D721Med (cell line): ENCODE measurements around the gene COL4A2.

Source experiments
- DNase-seq: peaks from one replicate; pipeline ENCODE4 v3.0.0; 2011; ENCODE audit warnings: low spot score; ENCODE audit not compliant: insufficient read length
- FAIRE-seq: peaks from 2 replicates; lab custom pipeline; 2011; peaks lifted over from hg19 to GRCh38; lab: Jason Lieb, UNC
- TF ChIP-seq, protein P1 (sequence below): IDR thresholded peaks from 2 replicates; pipeline ENCODE4 v1.5.1; 2012; ENCODE audit warnings: mild to moderate bottlenecking, control low read depth; ENCODE audit not compliant: insufficient read depth; ENCODE audit errors: missing control alignments

The COL4A2 gene

GRCh38 chr13:110462091-110462490 is 155.0 kb downstream of the COL4A2 start:
- DNase-seq (no peak), FAIRE-seq (no peak)
- TF ChIP-seq, protein P1, sequence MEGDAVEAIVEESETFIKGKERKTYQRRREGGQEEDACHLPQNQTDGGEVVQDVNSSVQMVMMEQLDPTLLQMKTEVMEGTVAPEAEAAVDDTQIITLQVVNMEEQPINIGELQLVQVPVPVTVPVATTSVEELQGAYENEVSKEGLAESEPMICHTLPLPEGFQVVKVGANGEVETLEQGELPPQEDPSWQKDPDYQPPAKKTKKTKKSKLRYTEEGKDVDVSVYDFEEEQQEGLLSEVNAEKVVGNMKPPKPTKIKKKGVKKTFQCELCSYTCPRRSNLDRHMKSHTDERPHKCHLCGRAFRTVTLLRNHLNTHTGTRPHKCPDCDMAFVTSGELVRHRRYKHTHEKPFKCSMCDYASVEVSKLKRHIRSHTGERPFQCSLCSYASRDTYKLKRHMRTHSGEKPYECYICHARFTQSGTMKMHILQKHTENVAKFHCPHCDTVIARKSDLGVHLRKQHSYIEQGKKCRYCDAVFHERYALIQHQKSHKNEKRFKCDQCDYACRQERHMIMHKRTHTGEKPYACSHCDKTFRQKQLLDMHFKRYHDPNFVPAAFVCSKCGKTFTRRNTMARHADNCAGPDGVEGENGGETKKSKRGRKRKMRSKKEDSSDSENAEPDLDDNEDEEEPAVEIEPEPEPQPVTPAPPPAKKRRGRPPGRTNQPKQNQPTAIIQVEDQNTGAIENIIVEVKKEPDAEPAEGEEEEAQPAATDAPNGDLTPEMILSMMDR = no peak

DNA sequence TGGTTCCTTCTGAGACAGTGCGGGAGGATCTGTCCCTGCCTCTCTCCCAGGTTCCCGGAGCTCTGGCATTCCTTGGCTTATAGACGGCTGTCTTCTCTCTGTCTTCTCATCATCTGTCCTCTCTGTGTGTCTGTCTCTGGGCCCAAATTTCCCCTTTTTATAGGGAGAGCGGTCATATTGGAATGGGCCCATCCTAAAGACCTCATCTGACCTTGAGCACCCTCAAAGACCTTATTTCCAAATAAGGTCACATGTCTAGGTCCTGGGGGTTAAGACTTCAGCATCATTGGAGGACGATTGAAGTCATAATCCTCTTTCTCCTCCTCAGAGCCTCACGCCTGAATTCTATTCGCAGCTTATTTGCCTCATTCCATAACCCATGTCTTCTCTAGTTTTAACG is 156.1 kb downstream of the COL4A2 start:
- DNase-seq = no peak
- FAIRE-seq = no peak
- TF ChIP-seq, protein P1 = no peak

DNA sequence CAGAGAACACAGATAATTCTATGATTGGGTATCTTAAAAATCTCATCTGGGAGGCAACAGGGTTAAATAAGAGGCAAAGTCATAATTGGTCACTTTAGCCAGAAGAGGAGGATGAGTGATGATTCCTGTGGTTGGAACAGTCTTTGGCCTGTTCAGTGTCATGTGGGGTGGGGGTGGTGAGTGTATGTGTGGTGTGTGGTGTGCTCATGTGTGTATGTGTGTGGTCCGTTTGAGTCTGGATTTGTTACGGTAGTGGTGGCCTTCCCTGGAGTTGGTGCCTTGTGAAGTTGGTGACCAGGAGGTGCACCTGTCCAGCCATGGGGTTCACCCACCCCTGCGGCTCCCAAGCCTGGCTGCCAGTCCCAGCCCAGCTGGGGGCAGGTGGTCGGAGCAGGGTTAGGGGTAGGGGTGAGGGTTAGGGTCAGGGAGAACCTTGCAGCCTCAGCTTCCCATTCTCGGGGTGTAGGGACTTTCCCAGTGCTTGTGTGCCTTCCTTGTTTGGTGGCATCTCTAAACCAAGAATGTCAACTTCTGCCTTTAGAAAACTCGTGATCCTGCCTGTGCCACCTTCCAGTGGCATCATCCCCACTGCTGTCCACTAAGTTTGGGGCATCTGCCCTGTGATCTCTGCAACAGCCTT is 156.9 kb downstream of the COL4A2 start:
- FAIRE-seq (no peak), DNase-seq (no peak)
- TF ChIP-seq, protein P1 = no peak

DNA sequence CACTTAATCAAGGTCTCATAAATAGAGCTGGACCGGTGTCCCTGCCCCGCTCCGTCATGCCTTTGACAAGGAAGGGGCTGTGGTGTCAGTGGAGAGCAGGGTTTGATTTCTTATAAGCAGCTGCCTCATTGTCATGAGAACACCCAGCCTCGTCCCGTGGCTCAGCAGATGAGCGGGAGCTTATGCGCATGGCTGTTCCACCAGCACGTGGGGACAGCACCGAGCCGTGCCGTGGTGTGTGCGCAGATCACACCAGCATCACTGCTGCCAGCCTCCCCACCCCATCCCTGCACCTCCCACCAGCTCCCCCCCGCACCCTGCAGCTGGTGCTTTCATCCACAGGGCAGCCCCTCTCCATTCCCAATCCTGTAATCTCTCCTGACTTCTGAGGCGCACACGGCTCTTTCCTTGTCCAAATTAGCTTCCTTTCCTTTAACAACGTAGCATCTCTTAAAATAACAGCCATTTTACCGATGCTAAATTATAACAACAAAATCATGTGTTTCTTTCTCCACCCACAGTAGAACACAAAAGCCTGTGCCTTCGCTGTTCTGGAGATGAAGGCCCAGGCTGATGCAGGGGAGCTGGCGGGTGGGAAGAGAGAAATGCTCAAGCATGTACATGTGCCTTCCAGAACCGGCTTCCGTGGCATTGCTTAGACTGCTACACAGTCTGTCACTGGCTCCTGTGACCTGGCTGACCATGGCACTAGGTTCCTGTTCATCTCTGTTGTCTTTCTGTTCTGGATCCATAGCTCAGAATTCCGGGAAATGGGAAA is 157.7 kb downstream of the COL4A2 start:
- DNase-seq (no peak), FAIRE-seq (no peak)
- TF ChIP-seq, protein P1 = no peak

DNA sequence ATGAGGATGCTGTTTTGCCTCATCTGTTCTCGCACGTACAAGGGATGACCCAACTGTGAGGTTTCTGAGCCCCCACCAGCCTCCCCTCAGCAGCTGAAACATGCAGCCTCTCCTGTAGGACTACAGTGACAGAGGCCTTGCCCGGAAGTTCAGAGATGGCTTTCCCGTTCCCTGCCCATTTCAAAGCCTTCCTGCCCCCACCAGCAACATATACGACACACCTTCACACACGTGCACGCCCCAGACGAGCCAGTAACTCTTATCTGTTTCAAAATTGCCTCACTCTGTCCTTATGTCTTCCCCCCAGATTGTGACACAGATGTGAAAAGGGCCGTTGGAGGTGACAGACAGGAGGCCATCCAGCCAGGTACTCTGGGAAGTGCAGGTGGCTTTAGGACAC is 158.6 kb downstream of the COL4A2 start:
- TF ChIP-seq, protein P1 = no peak
- DNase-seq = no peak
- no peak for FAIRE-seq

GRCh38 chr13:110466266-110466915 is 159.3 kb downstream of the COL4A2 start:
- FAIRE-seq (no peak), DNase-seq (no peak)
- TF ChIP-seq, protein P1 = no peak
